HFFc6 (cell line): ENCODE results near the gene PRKCE. TPM values are rescaled to one million over a fixed set of nuclear protein-coding genes. Genes with fewer than 3 reads are reported as not detected.

Experiments
- DNase-seq: peaks from one replicate; pipeline ENCODE4 v3.0.0-alpha.2; 2018
- H3K27ac Mint-ChIP-seq: 2 replicates; pipeline ENCODE4 v1.8.0; 2020; ENCODE audit warnings: mild to moderate bottlenecking, mixed read lengths
- H3K27me3 Mint-ChIP-seq: 2 replicates; pipeline ENCODE4 v1.8.0; 2021; ENCODE audit warnings: mild to moderate bottlenecking, moderate library complexity, mixed read lengths; ENCODE audit not compliant: insufficient read depth
- H3K36me3 Mint-ChIP-seq: 2 replicates; pipeline ENCODE4 v1.8.0; 2021; ENCODE audit warnings: low read depth, mixed read lengths
- H3K4me1 Mint-ChIP-seq: 2 replicates; pipeline ENCODE4 v1.8.0; 2020; ENCODE audit warnings: low read depth, mixed read lengths
- H3K4me3 Mint-ChIP-seq: 2 replicates; pipeline ENCODE4 v1.8.0; 2020; ENCODE audit warnings: mild to moderate bottlenecking, moderate library complexity, mixed read lengths
- H3K9me3 Mint-ChIP-seq: 2 replicates; pipeline ENCODE4 v1.8.0; 2020; ENCODE audit warnings: mild to moderate bottlenecking, mixed read lengths
- total RNA-seq, 6 experiments: library from RNA; stranded (reverse); fragmentation: NEBNext Ultra II Directional; extraction: Animal tissue kit (Norgen Biotek cat#: 25700); gene quantifications; 2 replicates in 1 of 6; 3 replicates in 5 of 6; pipeline ENCODE4 v1.2.3, GENCODE V29; 2021
- TF ChIP-seq, protein P1 (sequence below): fragments of 200-600 bp; sonication (generic); IDR thresholded peaks from 2 replicates; pipeline ENCODE4 v1.5.0; 2021; ENCODE audit warnings: antibody characterized with exemption, mild to moderate bottlenecking

PRKCE gene
- total RNA-seq, 6 experiments from 2014 or later, result 10.8 to 13.7 (median 12.0) TPM

DNA sequence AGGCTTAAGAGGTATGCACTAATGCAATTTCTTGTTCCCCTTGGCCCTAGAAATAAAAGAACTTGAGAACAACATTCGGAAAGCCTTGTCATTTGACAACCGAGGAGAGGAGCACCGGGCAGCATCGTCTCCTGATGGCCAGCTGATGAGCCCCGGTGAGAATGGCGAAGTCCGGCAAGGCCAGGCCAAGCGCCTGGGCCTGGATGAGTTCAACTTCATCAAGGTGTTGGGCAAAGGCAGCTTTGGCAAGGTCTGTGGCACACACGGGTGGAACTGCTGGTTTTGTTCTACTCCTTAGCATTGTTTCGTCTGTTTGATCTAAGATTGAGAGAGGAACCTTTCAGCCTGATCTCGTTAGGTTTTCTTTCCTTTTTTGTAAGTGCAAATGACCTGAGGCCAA lies 355.9 kb downstream of the PRKCE start:
- Mint-ChIP-seq H3K4me1 (peaks cover 71% of the 10 kb centered on the region), H3K9me3 (no peaks in the 10 kb centered on the region; the same call in 1 of the 2 replicates), H3K27ac (peak overlapping the region; percentile 76; the same call in 1 of the 2 replicates), H3K36me3 (peaks cover 40% of the 10 kb centered on the region), H3K27me3 (no peaks in the 10 kb centered on the region), H3K4me3 (no peak overlapping the region)
- TF ChIP-seq, protein P1, sequence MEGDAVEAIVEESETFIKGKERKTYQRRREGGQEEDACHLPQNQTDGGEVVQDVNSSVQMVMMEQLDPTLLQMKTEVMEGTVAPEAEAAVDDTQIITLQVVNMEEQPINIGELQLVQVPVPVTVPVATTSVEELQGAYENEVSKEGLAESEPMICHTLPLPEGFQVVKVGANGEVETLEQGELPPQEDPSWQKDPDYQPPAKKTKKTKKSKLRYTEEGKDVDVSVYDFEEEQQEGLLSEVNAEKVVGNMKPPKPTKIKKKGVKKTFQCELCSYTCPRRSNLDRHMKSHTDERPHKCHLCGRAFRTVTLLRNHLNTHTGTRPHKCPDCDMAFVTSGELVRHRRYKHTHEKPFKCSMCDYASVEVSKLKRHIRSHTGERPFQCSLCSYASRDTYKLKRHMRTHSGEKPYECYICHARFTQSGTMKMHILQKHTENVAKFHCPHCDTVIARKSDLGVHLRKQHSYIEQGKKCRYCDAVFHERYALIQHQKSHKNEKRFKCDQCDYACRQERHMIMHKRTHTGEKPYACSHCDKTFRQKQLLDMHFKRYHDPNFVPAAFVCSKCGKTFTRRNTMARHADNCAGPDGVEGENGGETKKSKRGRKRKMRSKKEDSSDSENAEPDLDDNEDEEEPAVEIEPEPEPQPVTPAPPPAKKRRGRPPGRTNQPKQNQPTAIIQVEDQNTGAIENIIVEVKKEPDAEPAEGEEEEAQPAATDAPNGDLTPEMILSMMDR, result no peak
- DNase-seq, result no peak

DNA sequence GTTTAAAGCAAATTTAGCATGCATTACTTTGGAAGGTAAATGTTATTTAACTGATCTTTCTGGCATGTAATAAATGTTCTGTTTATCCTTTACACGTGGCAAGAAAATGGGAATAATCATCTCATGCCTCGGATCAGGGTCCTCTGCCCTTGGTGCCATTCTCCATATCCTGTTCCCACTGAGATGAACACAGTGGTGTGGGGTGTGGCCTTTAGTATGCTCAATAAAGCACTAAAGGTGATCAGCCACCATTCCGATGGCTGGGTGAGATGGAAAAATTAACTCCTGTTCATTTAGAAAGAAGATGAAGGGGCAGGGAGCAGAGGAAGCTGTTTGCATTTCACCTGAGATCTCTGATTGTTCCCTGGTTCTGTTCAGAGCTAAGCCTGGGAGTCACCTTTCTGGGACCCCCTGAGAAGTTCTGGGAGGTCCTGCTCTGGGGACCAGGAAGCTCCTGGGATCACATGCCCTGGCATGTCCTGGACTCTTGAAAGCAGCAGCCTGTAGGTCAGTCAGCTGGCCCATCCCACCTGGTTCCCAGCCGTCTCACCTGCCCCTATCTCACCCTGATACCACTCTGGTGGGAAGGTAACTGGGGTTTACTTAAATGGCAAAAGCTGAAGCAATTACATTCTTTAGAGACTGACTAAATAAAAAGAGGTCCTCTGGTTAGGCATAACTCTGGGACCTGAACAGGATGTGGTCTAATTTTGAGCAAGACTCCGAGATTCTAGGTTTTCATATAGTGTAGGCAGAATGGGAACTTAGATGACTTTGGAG lies 356.8 kb downstream of the PRKCE start:
- TF ChIP-seq, protein P1, result no peak
- no peak for DNase-seq
- Mint-ChIP-seq H3K27ac (peak overlapping the region; percentile 76), H3K4me3 (peak overlapping the region; percentile 24; the same call in 1 of the 2 replicates), H3K4me1 (peaks cover 71% of the 10 kb centered on the region), H3K9me3 (no peaks in the 10 kb centered on the region; the same call in 1 of the 2 replicates), H3K27me3 (peaks cover 3% of the 10 kb centered on the region; the same call in 1 of the 2 replicates), H3K36me3 (peaks cover 33% of the 10 kb centered on the region)

DNA sequence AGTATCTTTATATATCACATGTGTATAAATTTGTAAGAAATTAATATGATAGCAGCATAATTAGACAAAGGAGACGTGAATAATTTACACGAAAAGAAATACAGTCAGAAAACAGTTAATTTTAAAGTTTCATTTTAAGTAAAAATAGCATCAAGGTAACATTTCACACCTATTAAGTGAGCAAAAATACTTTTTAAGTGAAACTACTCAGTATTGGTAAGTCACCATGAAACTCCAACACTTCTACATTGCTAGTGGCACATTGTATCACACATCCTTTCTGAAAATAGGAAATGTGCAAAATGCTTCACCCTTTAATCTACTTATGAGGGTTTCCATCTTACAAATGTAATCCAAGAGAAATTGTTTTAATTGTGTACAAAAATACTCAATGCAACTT lies 357.8 kb downstream of the PRKCE start:
- peak overlapping the region; percentile 76; the same call in 1 of the 2 replicates for H3K27ac Mint-ChIP-seq
- no peaks in the 10 kb centered on the region; the same call in 1 of the 2 replicates for H3K9me3 Mint-ChIP-seq
- no peak overlapping the region for H3K4me3 Mint-ChIP-seq
- peaks cover 4% of the 10 kb centered on the region; the same call in 1 of the 2 replicates for H3K27me3 Mint-ChIP-seq
- TF ChIP-seq, protein P1, result no peak
- no peak for DNase-seq
- H3K36me3 Mint-ChIP-seq, result peaks cover 27% of the 10 kb centered on the region
- peaks cover 72% of the 10 kb centered on the region for H3K4me1 Mint-ChIP-seq

DNA sequence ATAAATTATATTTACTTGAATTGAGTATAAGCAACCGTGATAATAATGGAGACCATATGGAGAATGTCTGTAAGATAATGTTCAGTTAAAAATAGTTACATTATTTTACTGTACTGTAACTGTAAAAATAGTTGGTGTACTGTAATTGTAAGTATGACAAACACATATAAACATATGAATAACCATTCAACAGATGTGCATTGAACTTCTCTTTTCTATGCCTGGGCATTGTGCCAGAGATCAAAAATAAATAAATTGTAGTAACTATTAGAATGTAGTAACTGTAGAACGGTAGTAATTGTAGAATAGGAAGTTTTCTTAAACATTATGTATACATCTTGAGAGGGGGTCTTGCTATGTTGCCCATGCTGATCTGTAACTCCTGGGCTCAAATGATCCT lies 358.3 kb downstream of the PRKCE start:
- DNase-seq, result peak; percentile 30
- TF ChIP-seq, protein P1, result no peak
- Mint-ChIP-seq H3K4me3 (no peak overlapping the region), H3K9me3 (no peaks in the 10 kb centered on the region; the same call in 1 of the 2 replicates), H3K27me3 (peaks cover 4% of the 10 kb centered on the region; the same call in 1 of the 2 replicates), H3K36me3 (peaks cover 23% of the 10 kb centered on the region), H3K4me1 (peaks cover 73% of the 10 kb centered on the region), H3K27ac (no peak overlapping the region)

DNA sequence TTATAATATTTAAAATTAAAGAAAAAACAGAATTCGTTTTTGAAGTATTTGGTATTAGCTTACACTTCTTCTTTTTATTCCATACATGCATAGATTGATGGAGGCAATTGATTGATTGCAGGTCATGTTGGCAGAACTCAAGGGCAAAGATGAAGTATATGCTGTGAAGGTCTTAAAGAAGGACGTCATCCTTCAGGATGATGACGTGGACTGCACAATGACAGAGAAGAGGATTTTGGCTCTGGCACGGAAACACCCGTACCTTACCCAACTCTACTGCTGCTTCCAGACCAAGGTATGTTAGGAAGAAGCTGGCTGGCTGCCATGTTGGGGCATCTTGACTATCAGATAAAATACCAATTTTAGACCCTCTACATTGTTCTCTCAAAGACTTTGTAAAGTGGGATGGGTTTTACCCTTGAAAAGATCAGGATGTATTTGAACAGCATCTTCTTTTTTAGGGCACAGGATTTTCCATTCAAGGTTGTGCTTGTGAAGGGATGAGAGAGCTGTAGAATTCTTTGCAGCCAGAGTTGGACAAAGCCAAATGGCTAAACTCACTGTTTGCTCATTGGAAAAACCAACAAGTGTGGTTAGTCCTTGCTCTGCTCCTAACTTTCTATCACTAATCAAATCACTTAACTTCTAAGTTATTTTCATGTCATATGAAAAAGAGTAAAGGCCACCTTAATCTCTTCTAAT lies 358.9 kb downstream of the PRKCE start:
- DNase-seq, result no peak
- Mint-ChIP-seq H3K27me3 (peaks cover 5% of the 10 kb centered on the region; the same call in 1 of the 2 replicates), H3K27ac (peak overlapping the region; percentile 33; the same call in 1 of the 2 replicates), H3K4me1 (peaks cover 79% of the 10 kb centered on the region), H3K4me3 (no peak overlapping the region), H3K36me3 (peaks cover 19% of the 10 kb centered on the region; the same call in 1 of the 2 replicates), H3K9me3 (no peaks in the 10 kb centered on the region; the same call in 1 of the 2 replicates)
- TF ChIP-seq, protein P1, result no peak
